K562 (cell line): ENCODE results near the gene TMC4. TPM values are rescaled to one million over a fixed set of nuclear protein-coding genes. Genes with fewer than 3 reads are reported as not detected.

ENCODE experiments used
- ATAC-seq: fragments of 200-7000 bp; cut with Tn5 transposase; 3 replicates; pipeline ENCODE4 v1.9.1; 2020; ENCODE audit warnings: moderate library complexity
- BruUV-seq: library from RNA; stranded (reverse); fragments of 400-500 nt; replicated peaks from 2 replicates; lab custom pipeline; 2021; lab: Mats Ljungman, UMichigan
- CTCF ChIA-PET: fragments of 300-600 bp; formaldehyde crosslinking; extraction: SDS; loops from one replicate; lab custom pipeline; 2021; ENCODE audit warnings: low intra/inter-chr PET ratio; lab: Yijun Ruan, JAX
- POLR2A ChIA-PET: fragments of 300-600, 350-650 bp; sonication (Branson Sonifier 250); formaldehyde crosslinking; extraction: SDS; loops from one replicate; lab custom pipeline; 2021; ENCODE audit warnings: antibody characterized with exemption, inconsistent platforms; lab: Yijun Ruan, JAX
- DNase-seq, 4 experiments: peaks; one replicate each; pipeline versions ENCODE4 v3.0.0 to v3.0.0-alpha.2; 2011 to 2018; ENCODE audit warnings: low spot score in 3 of 4, mixed read lengths in 3 of 4; ENCODE audit errors: extremely low read depth in 1 of 4
- FAIRE-seq: peaks from 2 replicates; lab custom pipeline; 2011; peaks lifted over from hg19 to GRCh38; lab: Jason Lieb, UNC
- H2AFZ ChIP-seq: 2 replicates; pipeline ENCODE4 v1.6.0; 2011; ENCODE audit warnings: low read depth, low read length, control low read depth, inconsistent platforms
- H3K27ac ChIP-seq: fragments of 200-600 bp; 3 replicates; pipeline ENCODE4 v1.8.0; 2011; ENCODE audit warnings: low read depth, mild to moderate bottlenecking, control low read depth, inconsistent platforms, low read length, moderate library complexity, mixed read lengths; ENCODE audit errors: extremely low read depth
- H3K27me3 ChIP-seq, 2 experiments: fragments of 300-600 bp in 1 of 2; 2 replicates in 1 of 2; 3 replicates in 1 of 2; pipeline versions ENCODE4 v1.6.0 to v1.8.0; 2011; ENCODE audit warnings: inconsistent platforms in 2 of 2, low read length in 2 of 2, mild to moderate bottlenecking in 1 of 2, mixed read lengths in 1 of 2, moderate library complexity in 1 of 2; ENCODE audit not compliant: control insufficient read depth in 2 of 2, insufficient read depth in 2 of 2
- H3K36me3 ChIP-seq: fragments of 300-600 bp; 3 replicates; pipeline ENCODE4 v1.8.0; 2011; ENCODE audit warnings: mild to moderate bottlenecking, low read length, inconsistent platforms; ENCODE audit not compliant: control insufficient read depth, insufficient read depth
- H3K4me1 ChIP-seq, 2 experiments: fragments of 200-600 bp in 1 of 2; replicated peaks in 1 of 2; 2 replicates in 1 of 2; 3 replicates in 1 of 2; pipeline versions ENCODE4 v1.5.1 to v1.8.0; 2011; ENCODE audit warnings: inconsistent platforms in 2 of 2, low read length in 2 of 2, mild to moderate bottlenecking in 1 of 2, mixed read lengths in 1 of 2, moderate library complexity in 1 of 2; ENCODE audit not compliant: control insufficient read depth in 2 of 2, insufficient read depth in 2 of 2
- H3K4me2 ChIP-seq: 2 replicates; pipeline ENCODE4 v1.6.1; 2011; ENCODE audit warnings: low read length, control low read depth, inconsistent platforms, mixed read lengths; ENCODE audit not compliant: insufficient read depth
- H3K4me3 ChIP-seq: fragments of 200-600 bp; sonication (generic), shearing (Covaris generic); 2 replicates; pipeline ENCODE4 v1.5.1; 2016; ENCODE audit warnings: control low read depth, inconsistent platforms
- H3K79me2 ChIP-seq: fragments of 200-600 bp; 3 replicates; pipeline ENCODE4 v1.8.0; 2011; ENCODE audit warnings: low read length, inconsistent platforms; ENCODE audit not compliant: control insufficient read depth, insufficient read depth
- H3K9ac ChIP-seq, 2 experiments: 2 replicates each; pipeline versions ENCODE4 v1.6.0 to v1.6.1; 2011; ENCODE audit warnings: low read depth in 2 of 2, low read length in 2 of 2, control low read depth in 1 of 2, inconsistent platforms in 1 of 2, mild to moderate bottlenecking in 1 of 2, mixed read lengths in 1 of 2; ENCODE audit not compliant: insufficient read depth in 1 of 2
- H3K9me1 ChIP-seq: one replicate; pipeline ENCODE4 v1.6.0; 2011; ENCODE audit warnings: inconsistent platforms, mild to moderate bottlenecking, low read length, moderate library complexity; ENCODE audit not compliant: control insufficient read depth, insufficient read depth
- H3K9me3 ChIP-seq: replicated peaks from 2 replicates; pipeline ENCODE4 v1.5.1; 2011; ENCODE audit warnings: low read depth, low read length, inconsistent platforms; ENCODE audit not compliant: control insufficient read depth, insufficient read depth
- H4K20me1 ChIP-seq: replicated peaks from 2 replicates; pipeline ENCODE4 v1.6.1; 2011; ENCODE audit warnings: low read length, inconsistent platforms, mixed read lengths; ENCODE audit not compliant: control insufficient read depth, insufficient read depth
- ARID3A ChIP-seq: IDR thresholded peaks from 2 replicates; pipeline ENCODE4 v1.6.1; 2012; ENCODE audit warnings: low read depth, low read length, improper control_type of control experiment, borderline replicate concordance
- ESRRA ChIP-seq: fragments of 450-650 bp; IDR thresholded peaks from 2 replicates; pipeline ENCODE4 v1.6.1; 2014; ENCODE audit warnings: low read depth, mild to moderate bottlenecking, moderate library complexity, borderline replicate concordance
- HLTF ChIP-seq: fragments of 450-650 bp; IDR thresholded peaks from 2 replicates; pipeline ENCODE4 v1.6.1; 2016
- HMBOX1 ChIP-seq: sonication (generic); IDR thresholded peaks from 2 replicates; pipeline ENCODE4 v1.6.1; 2016
- L3MBTL2 ChIP-seq: fragments of 450-650 bp; IDR thresholded peaks from 2 replicates; pipeline ENCODE4 v1.6.1; 2016; ENCODE audit warnings: mild to moderate bottlenecking, moderate library complexity
- MBD2 ChIP-seq: sonication (generic); IDR thresholded peaks from 2 replicates; pipeline ENCODE4 v1.6.1; 2016; ENCODE audit warnings: low read depth, borderline replicate concordance
- NEUROD1 ChIP-seq: fragments of 150-350 bp; IDR thresholded peaks from 2 replicates; pipeline ENCODE4 v1.6.1; 2014; ENCODE audit warnings: borderline replicate concordance, low read length, low read depth; ENCODE audit not compliant: partially characterized antibody
- NFIX ChIP-seq: fragments of 250-450 bp; sonication (Bioruptor Pico); IDR thresholded peaks from 2 replicates; pipeline ENCODE4 v1.4.0; 2020; ENCODE audit warnings: low read depth, mild to moderate bottlenecking, moderate library complexity
- NFXL1 ChIP-seq: fragments of 450-650 bp; formaldehyde crosslinking; IDR thresholded peaks from 2 replicates; pipeline ENCODE4 v1.4.0; 2021; ENCODE audit warnings: mild to moderate bottlenecking
- RUNX1 ChIP-seq: sonication (generic); IDR thresholded peaks from 2 replicates; pipeline ENCODE4 v1.6.1; 2016; ENCODE audit warnings: antibody characterized with exemption, low read depth
- TAF1 ChIP-seq: IDR thresholded peaks from 2 replicates; pipeline ENCODE4 v1.6.1; 2011; ENCODE audit warnings: mild to moderate bottlenecking, low read length, moderate library complexity; ENCODE audit not compliant: insufficient read depth, control insufficient read depth, severe bottlenecking; ENCODE audit errors: extremely low read depth
- UBTF ChIP-seq, 2 experiments: IDR thresholded peaks; 2 replicates each; pipeline ENCODE4 v1.6.1; 2012; ENCODE audit warnings: improper control_type of control experiment in 2 of 2, low read depth in 2 of 2, low read length in 2 of 2, borderline replicate concordance in 1 of 2
- WGBS: fragments of 100-300 bp; shearing (Covaris generic); methylation state at CpG from one replicate; pipeline ENCODE4 v1.1.6; 2016; ENCODE audit warnings: low coverage, mixed read lengths; ENCODE audit not compliant: insufficient coverage; ENCODE audit errors: missing lambda C conversion rate; 5-methylcytosine and 5-hydroxymethylcytosine counted together
- in situ Hi-C: fragments of 300-500 bp; cut with MboI; formaldehyde crosslinking; loops from 4 replicates; pipeline ENCODE4 v1.15.0; 2018; ENCODE audit warnings: inconsistent platforms, mixed read lengths
- intact Hi-C: fragments of 100-400 bp; cut with micrococcal nuclease; formaldehyde crosslinking; loops from 2 replicates; pipeline ENCODE4 v1.14.2; 2022
- polyA plus RNA-seq, 8 experiments: library from polyadenylated mRNA; depleted of rRNA in 4 of 8; stranded (reverse) in 5 of 8; unstranded in 3 of 8; fragments of >200 nt; fragmentation: Nextera tagmentation in 2 of 8; fragmentation: Illumina TruSeq in 1 of 8; extraction: Ambion mirVana in 2 of 8; extraction: Trizol in 1 of 8; gene quantifications; 2 replicates each; pipeline versions ENCODE4 v1.2.1 to v1.2.3, GENCODE V29; 2011 to 2014; ENCODE audit warnings: inconsistent platforms in 1 of 8, missing spikeins in 1 of 8
- total RNA-seq, 7 experiments: library from RNA; depleted of rRNA in 6 of 7; stranded (reverse); fragments of >200 nt in 6 of 7; fragmentation: Illumina TruSeq in 2 of 7; extraction: Trizol in 2 of 7; gene quantifications; 2 replicates each; pipeline versions ENCODE4 v1.2.1 to v1.2.3, GENCODE V29; 2011 to 2021; ENCODE audit warnings: low replicate concordance in 1 of 7

TMC4 gene
- total and polyA plus RNA-seq, 9 of the 15 experiments (the other 6 are each of a cell fraction or from before 2014, with no cell fraction given), result 0.12 to 0.79 (median 0.36) TPM; not detected in 2

GRCh38 chr19:54137699-54138488, 35.1 kb downstream of the TMC4 start, which contains the start of gene CNOT3 (continued):
- TF ChIP-seq UBTF (IDR thresholded peaks at IDR 0.05; ENCODE audit: borderline replicate concordance in 1 of 2, low read depth in 2 of 2, low read length in 2 of 2) (no peak), NFIX (no peak)

- intact Hi-C loops, result loop anchor here (1.0 to 2.0 kb wide), 3 partner anchors 22 to 64 kb away; partner anchors contain the start of genes LENG1, PRPF31, RPS9 and TFPT
- POLR2A ChIA-PET, result interaction anchor here (0.6 to 3.1 kb wide), 20 partner anchors 12 to 985 kb away, joined by 3 to 29 read pairs (median 5); partner anchors contain the start of genes LENG1, LILRB5, MBOAT7 and PRPF31
- peaks cover 16% of the 10 kb centered on the region for H3K9me1 ChIP-seq
- no peak for TF ChIP-seq ESRRA
- no peak for TF ChIP-seq NFXL1 (CRISPR knock-in tag)
- peak; percentile 75; the same call in 1 of the 2 replicates for TF ChIP-seq L3MBTL2
- TF ChIP-seq HMBOX1, result no peak
- no peak for TF ChIP-seq HLTF
- peak; percentile 100 for TF ChIP-seq NEUROD1
- 0 out of 2 replicates have a peak, but pooled peaks have one; percentile 35 for TF ChIP-seq RUNX1
- TF ChIP-seq ARID3A, result 0 out of 2 replicates have a peak, but pooled peaks have one; percentile 27
- TF ChIP-seq TAF1, result peak; percentile 44
- TF ChIP-seq MBD2, result peak; percentile 100
Measured at GRCh38 chr19:54136864-54137698, 35.9 kb downstream of the TMC4 start.

More at GRCh38 chr19:54136864-54137698, 35.9 kb downstream of the TMC4 start:
- H3K9ac ChIP-seq, result peak overlapping the region; percentile 97
- H3K4me3 ChIP-seq, result peak overlapping the region; percentile 93
- CTCF ChIA-PET, result no interaction called here
- H3K27me3 ChIP-seq, result no peaks in the 10 kb centered on the region
- peaks cover 14 to 23% of the 10 kb centered on the region in 2 experiments; a peak in 4 of 5 replicates for H3K4me1 ChIP-seq
- FAIRE-seq (peak; percentile 100), DNase-seq (peak; percentile 94 to 100 (median 97)), ATAC-seq (peak; percentile 95)
- no TSS peak for BruUV-seq
- peaks cover 34% of the 10 kb centered on the region for H3K36me3 ChIP-seq
- WGBS, result under 1% methylated on average over 39 of the region's 46 CpGs
- peak overlapping the region; percentile 97 for H3K27ac ChIP-seq
- peaks cover 19% of the 10 kb centered on the region for H4K20me1 ChIP-seq
- peak overlapping the region; percentile 100 for H3K4me2 ChIP-seq
- H3K79me2 ChIP-seq, result peaks cover 45% of the 10 kb centered on the region
- in situ Hi-C loops, result no loop called here
- H3K9me3 ChIP-seq, result no peaks in the 10 kb centered on the region
- H2AFZ ChIP-seq, result peak overlapping the region; percentile 92
